ENCODE data around the gene CCDC187.

The CCDC187 gene

GRCh38 chr9:136297016-136297691 lies 6.7 kb downstream of the CCDC187 start:
- no peak for DNase-seq (ENCODE audit: low read depth)

GRCh38 chr9:136296434-136297015 lies 7.4 kb downstream of the CCDC187 start:
- DNase-seq (ENCODE audit: low read depth) = no peak

DNA sequence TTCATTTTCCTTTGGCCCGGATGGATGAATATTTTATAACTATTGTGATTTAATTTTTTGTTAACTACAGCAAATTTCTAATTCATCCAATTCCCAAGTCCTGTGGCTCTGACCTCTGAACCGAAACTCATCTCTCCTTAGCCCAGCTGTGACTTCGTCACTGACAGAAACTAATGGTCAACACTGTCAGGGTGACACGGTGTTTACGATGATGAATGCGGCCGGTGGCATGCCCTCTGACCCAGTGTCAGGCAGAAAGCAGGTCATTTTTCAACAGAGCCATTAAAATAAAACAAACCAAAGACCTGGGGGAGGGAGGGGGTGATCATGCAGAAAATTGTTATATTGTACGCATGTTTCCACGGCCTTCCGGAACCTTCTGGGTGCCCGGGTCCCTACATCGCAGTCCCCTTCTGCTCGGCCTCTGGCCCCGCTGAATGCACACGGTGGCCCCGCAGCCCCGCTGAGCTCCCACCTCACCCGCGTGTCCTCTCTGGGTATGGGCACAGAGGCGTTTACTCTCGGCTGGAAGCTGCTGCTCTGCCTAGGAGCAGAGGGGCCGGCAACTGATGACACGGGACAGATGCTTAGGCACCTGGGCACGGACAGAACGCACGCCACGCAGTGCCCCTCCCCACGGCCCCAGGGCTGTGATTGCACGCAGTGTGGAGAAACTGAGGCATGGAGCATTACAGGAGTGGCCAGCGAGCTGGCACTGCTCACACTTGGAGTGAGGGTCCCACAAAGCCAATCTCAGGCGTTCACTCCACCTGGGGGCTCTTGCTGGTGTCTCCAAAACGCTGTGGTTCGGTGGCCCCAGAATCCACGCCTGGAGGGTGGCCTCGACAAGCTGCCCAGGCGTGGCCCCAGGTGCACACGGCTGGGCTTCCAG lies 8.1 kb downstream of the CCDC187 start:
- no peak for DNase-seq (ENCODE audit: low read depth)

GRCh38 chr9:136295055-136295454 lies 8.8 kb downstream of the CCDC187 start:
- DNase-seq (ENCODE audit: low read depth) = no peak

GRCh38 chr9:136294437-136294836 lies 9.5 kb downstream of the CCDC187 start:
- DNase-seq (ENCODE audit: low read depth) = no peak

DNA sequence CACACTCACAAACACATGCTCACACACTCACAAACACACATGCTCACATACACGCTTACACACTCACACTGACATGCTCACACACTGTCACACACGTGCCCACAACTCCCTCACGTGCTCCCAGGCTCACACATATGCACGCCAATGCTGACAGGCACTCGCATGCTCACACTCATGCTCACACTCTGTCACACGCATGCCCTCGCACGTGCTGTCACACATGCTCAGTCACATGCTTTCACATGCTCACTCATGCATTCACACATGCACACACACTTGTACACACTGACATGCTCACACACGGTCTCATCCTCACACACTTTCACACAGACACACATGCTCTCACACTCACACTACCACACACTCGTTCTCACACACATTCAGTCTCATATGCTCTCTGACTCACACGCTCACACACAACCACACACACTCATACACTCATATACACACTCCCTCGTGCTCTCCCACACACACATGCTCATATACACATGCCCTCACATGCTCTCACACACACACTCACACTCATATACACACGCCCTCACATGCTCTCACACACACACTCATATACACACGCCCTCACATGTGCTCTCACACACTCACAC lies 10.3 kb downstream of the CCDC187 start:
- no peak for DNase-seq (ENCODE audit: low read depth)

DNA sequence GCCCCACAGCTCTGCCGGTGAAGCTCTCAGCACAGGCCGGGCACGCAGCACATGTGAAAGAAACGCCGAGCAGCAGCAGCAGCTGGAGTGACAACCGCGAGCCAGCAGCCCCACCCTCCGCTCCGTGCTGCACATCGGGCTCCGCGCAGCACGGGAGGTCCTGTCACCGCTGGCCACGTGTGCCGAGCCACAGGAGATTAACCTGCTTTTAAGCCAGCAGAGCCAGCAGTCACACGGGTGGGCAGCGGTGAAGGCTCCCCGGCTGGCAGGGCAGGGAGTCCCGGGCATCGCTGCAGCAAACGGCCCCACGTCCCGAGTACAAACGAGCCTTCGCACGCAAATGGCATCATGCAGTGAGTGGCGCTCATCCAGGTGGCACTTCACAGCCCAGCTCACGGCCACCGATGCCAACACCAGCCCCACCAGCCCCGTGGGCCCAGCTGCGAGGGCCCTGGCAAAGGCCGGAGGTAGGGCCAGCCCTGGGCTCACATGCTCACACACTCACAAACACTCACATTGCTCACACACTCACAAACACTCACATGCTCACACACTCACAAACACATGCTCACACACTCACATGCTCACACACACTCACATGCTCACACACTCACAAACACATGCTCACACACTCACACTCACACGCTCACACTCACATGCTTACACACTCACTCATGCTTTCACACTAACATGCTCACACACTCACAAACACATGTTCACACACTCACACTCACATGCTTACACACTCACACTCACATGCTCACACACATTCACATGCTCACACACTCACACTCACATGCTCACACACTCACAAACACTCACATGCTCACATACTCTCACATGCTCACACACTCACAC lies 11.1 kb downstream of the CCDC187 start:
- no peak for DNase-seq (ENCODE audit: low read depth)

GRCh38 chr9:136292026-136292538 lies 11.8 kb downstream of the CCDC187 start:
- DNase-seq (ENCODE audit: low read depth) = no peak

GRCh38 chr9:136291306-136292025 lies 12.4 kb downstream of the CCDC187 start:
- no peak for DNase-seq (ENCODE audit: low read depth)

GRCh38 chr9:136290508-136291000 lies 13.3 kb downstream of the CCDC187 start:
- DNase-seq (ENCODE audit: low read depth) = no peak

DNA sequence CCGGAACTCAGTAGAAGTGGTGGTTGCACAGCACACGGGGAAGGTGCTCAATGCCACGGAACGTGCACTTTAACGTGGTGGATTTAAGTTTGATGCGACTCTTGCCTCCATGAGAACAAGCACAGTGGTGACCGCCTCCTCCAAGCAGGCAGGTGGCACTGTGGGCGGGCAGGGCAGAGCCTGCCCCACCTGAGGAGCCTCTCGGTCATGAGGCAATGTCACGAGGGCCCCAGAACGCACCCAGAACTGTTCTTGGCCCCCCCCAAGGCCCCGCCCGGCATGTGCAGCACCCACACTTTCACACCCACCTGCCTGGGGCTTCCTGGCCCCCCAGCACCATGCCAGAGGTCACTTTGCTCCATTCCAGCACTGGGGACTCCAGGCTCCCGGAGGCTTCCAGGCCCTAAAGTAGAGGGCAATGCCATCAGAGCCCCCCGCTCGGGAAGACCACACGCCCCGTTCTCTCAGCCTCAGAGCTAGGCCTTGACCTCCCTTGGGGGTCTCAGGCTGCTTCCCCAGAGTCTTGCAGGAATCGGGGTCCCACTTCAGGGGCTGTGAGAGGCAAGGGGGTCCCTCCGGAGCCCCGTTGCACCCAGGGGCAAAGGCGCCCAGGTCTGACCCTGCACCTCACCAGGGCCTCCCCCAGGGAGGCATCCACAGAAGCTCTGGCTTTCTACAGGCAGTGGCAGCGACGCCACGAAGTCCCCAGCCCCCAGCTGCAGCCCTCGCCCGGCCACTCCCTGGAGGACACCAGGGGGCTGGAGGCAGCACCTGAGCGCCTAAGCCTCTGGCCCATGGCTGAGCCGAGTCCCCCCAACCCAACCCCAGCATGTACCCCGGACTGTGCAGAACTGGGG lies 14.0 kb downstream of the CCDC187 start:
- no peak for DNase-seq (ENCODE audit: low read depth)

DNA sequence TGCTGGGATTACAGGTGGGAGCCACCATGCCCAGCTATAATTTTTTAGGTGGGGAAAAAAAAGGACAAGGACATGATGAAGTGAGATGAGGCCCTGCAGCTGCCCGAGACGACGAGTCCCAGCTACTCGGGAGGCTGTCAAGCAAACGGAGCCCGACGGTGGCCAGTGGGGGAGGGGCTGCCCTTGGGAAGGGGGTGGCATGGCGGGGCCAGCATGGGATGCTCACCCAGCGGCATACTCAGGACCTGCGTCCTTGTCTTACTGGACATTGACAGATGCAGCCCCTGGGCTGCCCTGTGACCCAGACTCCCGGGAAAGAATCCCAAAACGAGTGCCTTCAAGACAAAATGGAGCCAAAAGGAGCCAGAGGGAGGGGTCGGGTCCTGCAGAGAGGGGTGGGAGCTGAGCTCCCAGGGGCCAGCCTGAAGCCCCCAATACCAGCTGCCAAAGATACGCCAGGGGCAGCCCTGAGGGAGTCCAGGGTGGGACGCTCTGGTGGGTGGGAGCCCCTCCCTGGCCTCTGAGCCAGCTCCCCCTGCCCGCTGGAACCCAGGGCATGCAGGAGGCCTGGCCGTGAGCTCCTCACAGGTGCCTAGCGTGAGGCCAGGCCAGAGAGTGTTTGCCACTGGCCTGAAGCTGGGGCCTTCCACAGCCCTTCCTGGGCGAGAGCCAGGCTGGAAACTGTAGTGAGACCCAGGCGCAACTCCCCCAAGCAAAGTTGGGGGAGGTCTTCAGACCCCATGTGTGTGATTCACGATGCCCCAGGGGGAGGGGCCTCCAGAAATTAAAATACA lies 15.7 kb downstream of the CCDC187 start:
- DNase-seq (ENCODE audit: low read depth) = no peak

GRCh38 chr9:136286987-136287379 lies 16.9 kb downstream of the CCDC187 start:
- DNase-seq (ENCODE audit: low read depth) = no peak

DNA sequence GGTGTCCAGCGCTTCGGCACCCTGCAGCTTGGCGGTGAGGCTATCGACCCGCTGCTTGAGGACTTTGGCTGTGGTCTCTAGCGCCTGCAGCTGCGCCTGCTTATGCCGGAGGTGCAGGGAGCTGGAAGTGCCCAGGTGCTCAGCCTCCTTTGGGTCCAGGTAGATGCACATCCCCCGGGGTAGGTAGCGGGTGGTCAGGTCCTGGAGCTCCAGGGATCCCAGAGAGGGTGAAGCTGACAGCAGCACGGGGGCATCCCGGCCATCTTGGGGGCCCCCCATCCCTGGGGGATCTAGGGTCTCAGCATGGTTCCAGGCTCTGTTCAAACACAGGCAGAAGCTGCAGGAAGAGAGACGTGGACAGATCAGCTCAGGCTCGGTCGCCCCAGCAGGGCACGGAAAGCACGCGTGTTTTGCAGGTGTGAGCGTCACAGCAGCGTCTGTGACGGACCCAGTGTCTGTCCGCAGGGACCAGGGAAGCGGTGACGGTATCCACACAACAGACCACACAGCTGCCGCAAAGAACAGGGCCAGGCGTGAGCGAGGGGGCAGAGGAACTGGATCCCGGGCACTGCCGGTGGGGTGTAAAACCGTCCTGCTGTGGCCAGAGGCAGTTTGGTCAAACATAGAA lies 17.4 kb downstream of the CCDC187 start:
- no peak for DNase-seq (ENCODE audit: low read depth)

DNA sequence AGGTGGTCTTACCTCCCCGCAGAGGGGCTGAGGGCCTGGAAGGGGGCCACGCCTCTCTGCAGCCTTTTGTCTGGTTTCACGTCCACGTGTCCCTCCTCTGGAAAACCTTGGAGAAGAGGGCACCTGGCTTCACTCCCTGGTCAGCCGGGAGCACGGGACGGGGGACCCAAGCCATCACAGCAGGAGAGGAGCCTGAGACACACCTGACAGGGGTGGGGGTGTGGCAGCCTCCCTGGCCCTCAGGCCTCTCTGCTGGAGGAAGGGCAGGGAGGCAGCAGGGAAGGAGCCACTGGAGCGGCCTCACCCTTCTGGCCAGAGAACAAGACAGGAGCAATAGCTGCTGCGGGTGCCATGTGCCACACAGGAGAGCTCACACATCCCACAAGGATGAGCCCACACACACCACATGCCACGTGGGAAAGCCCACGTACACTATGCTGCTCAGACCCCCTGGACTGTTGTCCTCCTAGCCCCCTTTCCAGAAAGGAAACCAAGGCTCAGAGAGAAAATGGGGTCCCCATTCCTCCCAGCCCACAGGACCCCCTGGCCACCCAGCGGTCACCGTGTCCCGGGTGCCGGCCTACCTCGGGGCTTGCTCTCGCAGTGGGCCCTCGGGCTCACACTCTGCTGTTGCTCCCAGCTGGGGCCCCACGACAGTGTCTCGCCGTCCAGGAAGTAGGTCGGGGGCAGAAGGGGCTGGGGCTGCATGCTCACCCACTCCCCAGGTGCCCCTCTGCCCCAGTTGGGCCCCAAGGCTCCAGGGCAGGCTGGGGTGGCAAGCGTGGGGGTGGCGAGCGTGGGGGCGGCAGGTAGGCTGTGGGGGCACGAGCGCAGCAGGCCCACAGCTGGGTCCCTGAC lies 18.2 kb downstream of the CCDC187 start:
- DNase-seq (ENCODE audit: low read depth) = no peak

DNA sequence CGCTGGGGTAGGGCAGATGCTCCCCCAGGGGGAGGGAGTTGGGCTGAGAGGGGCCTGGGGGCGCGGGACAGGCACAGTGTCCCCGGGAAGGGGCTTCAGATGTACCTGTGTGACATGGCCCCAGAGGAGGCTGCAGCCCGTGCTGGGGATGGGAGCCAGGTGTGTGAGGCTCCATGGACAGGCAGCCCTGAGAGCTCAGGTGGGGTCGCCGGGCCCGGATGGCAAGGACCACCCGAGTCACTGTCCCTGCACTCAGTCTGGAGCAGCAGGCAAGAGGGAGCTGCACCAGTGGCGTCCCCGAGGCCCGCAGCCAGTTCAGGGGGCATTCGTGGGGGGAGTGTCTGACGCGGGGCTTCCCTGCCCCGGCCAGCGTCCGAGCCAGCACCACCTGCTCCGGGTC lies 18.9 kb downstream of the CCDC187 start:
- DNase-seq (ENCODE audit: low read depth) = no peak

DNA sequence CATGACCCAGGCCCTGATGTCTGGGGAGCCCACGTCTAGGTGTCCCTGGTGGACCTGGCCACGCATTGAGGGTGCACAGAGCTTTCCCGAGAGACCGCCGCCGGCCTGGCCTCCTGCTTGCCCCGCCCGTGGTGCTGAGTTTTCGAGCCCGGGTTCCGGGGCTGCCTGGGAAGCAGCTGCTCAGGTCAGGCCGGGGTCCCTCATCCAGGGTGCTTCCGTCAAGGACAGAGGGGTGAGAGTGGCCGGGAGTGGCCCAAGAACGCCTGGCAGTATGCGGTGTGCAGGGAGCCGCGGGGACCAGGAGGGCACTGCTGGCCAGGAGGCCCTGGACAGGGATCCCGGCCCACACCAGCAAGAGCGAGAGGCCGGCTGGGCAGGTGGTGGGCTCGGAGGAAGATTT lies 19.6 kb downstream of the CCDC187 start:
- DNase-seq (ENCODE audit: low read depth) = no peak
